SH-SY5Y (cell line): ENCODE results near the gene ETNK2.
A peak's percentile ranks its signal among the peaks of the same experiment; 100 is the strongest.

Source experiments
- GATA2 ChIP-seq: IDR thresholded peaks from 2 replicates; pipeline ENCODE4 v1.6.1; 2011; ENCODE audit warnings: mild to moderate bottlenecking, low read depth, low read length
- GATA3 ChIP-seq: IDR thresholded peaks from 2 replicates; pipeline ENCODE4 v1.6.1; 2011; ENCODE audit warnings: low read depth, mild to moderate bottlenecking, low read length, moderate library complexity

The ETNK2 gene

DNA sequence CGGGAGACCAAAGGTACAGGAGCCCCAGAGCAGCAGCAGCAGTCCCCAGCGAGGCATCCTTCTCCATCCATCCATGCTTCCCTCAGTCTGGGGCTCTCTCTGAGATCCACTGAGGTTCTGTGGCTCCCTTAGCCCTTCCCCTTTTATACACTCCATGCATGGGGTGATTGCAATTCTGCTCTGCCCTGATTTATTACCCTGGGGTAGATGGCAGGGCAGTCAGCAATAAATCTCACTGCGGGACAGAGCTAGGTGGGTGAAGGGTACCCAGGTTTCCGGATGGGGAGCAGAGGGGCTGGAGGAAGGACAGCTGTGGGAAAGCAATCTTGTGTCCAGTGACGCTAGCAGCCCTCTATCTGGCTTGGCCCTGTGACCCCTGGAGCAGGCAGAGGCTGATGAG, 14.4 kb upstream of the ETNK2 start, which contains the start of gene REN:
Gene REN, minus strand, starts transcription at position 119 of the 400 bp plus-strand sequence. Its CDS starts 44 bp downstream, at position 75.
- TF ChIP-seq GATA3 (no peak), GATA2 (no peak)

DNA sequence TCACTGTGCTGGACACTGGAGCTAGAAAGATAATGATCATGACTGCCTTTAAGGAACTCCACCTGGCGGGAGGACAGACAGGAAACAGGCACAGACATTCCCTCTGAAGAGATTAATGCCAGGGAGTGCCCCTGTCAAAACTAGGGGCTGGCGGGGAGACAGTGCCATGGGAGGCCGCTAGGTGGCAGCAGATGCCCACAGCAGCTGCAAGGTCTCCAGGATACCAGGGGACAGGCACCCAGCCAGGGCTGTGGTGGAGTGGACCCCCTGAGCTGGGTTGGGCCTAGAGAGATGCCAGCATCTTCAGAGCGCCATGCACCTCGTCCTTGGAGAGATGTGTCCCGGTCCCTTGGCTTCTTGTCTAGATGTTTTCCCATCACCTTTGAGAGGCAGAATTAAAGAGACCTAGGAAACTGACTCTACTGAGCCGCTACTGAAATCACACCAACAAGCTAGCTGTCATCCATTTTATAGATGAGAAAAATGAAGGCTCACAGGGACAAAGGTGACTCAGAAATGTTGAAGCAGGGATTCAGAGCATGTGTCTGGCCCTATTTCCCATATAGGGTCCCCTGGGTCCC, 10.7 kb upstream of the ETNK2 start:
- TF ChIP-seq GATA2 (peak; percentile 82), GATA3 (no peak)

DNA sequence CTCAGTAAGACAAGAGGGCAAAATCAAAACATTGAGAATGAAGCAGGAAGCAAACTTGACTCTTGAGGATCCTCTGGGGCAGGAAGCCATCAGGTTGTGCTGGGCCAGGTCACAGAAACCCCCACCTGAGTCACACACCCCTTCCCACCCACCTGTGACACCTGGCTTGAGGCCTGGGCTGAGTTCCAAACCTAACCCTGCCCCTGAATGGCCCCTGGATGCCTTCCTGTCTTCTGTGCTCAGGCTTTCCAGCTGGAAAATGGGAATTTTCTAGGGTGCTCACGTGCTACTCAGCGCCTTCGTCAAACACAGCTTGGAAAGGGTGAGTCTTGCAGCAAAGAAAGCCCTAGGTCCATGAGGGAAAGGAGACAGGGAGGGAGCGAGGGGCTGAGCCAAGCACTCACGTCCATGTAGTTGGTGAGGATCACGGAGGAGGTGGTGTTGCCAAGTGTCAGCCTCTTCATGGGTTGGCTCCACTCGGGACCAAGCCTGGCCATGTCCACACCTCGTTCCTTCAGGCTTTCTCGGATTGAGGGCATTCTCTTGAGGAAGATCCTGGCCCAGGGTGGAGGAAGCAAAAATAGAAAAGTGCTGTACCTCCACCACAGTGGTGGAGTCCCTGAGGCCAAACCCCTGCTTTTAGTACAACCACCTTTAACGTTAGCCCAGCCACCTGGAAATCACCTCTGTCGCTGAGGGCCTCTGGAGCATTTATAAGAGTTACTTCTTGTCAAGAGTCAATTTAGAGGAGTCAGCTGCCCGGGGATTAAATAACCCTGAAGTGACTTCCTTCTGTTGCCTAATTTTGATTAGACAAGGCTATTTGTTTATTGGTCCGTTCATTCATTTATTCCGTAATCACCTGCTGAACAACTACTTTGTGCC, 10.0 kb upstream of the ETNK2 start:
- TF ChIP-seq GATA3 (no peak), GATA2 (no peak)

- no peak for TF ChIP-seq GATA2
- no peak for TF ChIP-seq GATA3
These were observed 6.1 kb upstream of the ETNK2 start for GRCh38 chr1:204157962-204158361.

GRCh38 chr1:204155881-204156280, 4.0 kb upstream of the ETNK2 start:
- TF ChIP-seq GATA3 (no peak), GATA2 (no peak)

GRCh38 chr1:204154568-204155255, 2.9 kb upstream of the ETNK2 start:
- TF ChIP-seq GATA3 (no peak), GATA2 (no peak)

- TF ChIP-seq GATA2 (no peak), GATA3 (no peak)
These were observed 1.8 kb upstream of the ETNK2 start for GRCh38 chr1:204153667-204154066.

DNA sequence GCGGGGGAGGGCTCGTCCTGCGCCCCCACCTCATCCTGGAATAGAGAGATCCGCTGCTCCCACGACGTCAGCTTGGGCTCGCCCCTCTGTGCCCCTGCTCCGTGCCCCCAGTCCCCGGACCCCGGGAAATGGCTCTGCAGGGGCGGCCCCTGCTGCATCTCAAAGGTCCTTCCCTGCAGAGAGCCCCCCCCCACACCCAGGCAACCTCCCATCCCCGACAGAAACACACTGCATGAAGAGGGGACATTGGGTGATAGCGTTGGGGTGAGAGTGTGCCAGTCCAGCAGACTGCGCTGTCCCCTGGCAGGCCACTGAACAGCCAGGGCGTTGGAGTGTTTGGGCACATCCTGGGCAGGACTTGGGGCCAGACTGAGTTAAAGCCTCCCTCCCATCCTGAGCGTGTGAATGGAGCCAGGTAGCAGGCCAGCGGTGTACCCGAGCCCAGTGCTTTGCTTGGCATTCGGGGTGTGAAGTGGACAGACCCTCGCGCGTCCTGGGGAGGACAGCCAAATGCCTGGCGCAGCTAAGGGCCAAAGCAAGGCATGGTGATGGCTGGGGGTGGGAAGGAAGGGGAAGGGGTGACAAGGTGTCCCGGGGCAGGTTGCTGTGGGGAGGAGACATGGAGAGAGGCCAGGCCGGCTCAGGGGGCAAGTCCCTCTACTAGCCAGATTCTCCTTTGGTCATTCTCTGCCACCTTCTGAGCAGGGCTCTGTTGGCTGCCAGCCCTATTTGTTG, 633 bp upstream of the ETNK2 start:
- TF ChIP-seq GATA3: no peak

- TF ChIP-seq GATA2: no peak
These were observed 917 bp downstream of the ETNK2 start for GRCh38 chr1:204150702-204151551.

GRCh38 chr1:204149635-204150565, 1.9 kb downstream of the ETNK2 start:
- TF ChIP-seq GATA2: no peak
- TF ChIP-seq GATA3: no peak

DNA sequence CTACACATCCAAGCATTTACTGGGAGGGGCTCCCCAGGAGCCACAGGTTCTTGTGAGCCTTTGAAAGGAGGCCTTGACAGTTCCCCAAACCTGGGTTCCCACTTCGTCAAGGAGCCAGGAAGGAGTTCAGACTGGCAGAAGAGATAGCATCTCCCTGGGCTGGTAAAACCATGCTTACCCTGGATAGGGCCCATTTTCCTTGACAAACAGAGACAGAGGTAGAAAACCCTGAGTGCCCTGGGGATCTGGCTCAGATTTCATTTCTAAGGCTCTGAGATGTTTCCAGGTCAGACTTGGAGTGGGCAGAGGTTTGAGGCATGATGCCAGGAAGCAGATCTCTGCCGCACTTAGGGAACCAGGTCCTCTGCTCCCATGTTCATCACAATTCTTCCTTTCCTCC, 2.7 kb downstream of the ETNK2 start:
- TF ChIP-seq GATA3 (no peak), GATA2 (no peak; the same call in 1 of the 2 replicates)

GRCh38 chr1:204147406-204148383, 4.1 kb downstream of the ETNK2 start:
- no peak for TF ChIP-seq GATA2
- no peak for TF ChIP-seq GATA3
